GM21526 (cell line): ENCODE results near the gene TRAFD1.
"Not testable (repeated sequence)": the region's sequence is repeated elsewhere in the genome, so short reads cannot be mapped to it uniquely, and the experiment has no call there.

ENCODE experiments used
- ATAC-seq: cut with Tn5 transposase; IDR thresholded peaks from one replicate; pipeline ENCODE4 v1.9.1; 2021; ENCODE audit warnings: moderate library complexity; ENCODE audit not compliant: unreplicated experiment, low FRiP score

TRAFD1 gene, protein sequence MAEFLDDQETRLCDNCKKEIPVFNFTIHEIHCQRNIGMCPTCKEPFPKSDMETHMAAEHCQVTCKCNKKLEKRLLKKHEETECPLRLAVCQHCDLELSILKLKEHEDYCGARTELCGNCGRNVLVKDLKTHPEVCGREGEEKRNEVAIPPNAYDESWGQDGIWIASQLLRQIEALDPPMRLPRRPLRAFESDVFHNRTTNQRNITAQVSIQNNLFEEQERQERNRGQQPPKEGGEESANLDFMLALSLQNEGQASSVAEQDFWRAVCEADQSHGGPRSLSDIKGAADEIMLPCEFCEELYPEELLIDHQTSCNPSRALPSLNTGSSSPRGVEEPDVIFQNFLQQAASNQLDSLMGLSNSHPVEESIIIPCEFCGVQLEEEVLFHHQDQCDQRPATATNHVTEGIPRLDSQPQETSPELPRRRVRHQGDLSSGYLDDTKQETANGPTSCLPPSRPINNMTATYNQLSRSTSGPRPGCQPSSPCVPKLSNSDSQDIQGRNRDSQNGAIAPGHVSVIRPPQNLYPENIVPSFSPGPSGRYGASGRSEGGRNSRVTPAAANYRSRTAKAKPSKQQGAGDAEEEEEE

DNA sequence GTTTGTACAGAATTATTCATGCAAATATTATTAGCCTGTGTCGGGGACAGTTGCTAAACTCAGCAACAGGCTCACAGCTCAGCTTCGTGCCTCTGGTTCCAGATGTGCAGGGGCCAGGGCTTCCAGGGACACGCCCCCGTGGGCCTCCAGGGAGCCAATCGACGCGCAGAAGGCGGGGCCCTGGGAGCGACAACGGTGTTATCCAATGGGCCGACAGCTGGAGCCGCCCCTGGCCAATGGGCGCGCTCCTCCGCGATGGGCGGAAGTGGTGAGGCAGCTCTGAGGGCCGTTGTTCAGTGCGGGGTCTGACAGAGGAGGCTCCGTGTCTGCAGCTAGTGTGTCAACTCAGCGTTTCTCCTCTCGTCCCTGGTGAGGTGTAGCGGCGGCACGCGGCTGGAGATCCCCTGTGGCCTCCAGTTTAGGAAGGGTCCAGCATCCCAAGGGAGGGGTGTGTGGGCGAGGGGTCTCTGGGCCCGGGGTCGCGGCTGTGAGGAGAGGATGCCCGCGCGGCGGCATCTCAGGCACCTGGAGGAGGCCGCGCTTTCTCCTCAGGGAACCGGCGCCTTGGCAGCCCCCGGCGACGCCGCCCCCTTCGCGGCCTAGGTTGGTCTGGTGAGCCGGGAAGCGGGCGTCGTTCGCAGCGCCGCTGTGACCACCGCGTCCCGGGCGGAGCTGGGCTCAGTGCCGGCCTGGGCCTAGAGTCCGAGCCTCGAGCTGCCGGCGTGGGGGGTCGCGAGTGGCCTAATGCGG lies at the start of gene TRAFD1:
Gene TRAFD1 (plus strand): TSS at position 311 of the 750 bp plus-strand sequence. CDS start 4,963 bp downstream, outside the sequence.
- peak; percentile 90 for ATAC-seq

DNA sequence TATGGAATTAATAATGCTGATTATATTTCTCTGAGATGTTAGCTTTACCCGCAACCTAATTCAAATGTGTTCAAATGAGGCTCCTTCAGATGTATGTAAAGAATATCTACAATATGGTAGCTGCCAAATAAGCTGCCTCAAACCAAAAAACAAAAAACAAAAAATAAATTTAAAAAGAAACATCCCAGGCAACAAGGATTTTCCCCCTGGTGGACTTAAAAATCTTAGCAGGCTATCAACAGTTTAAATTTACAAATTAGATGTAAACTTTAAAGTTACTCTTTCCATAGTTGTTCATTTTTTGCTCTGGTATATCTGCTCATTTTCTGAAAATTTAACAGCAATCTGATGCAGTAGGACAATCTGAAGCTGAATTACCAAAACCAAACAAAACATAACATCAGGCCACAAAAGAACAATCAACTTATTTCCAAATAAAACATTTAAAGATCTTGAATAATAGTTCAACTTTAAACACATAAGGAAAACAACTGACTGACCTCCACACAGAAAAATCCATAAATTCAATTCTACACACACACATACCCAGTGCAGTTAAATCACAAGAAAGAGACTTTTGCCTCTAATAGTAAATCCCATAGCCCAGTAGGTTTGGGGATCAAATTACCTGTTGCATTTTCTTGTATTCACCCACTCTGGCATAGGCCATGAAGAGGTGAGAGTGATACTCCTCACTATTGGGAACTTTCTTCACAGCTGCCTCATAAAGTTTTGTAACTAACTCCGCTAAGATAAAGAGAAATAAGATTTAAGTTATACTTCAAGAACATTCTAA lies 38.1 kb upstream of the TRAFD1 start:
- no peak for ATAC-seq

GRCh38 chr12:112087851-112088250 lies 37.5 kb upstream of the TRAFD1 start:
- ATAC-seq, result no peak

DNA sequence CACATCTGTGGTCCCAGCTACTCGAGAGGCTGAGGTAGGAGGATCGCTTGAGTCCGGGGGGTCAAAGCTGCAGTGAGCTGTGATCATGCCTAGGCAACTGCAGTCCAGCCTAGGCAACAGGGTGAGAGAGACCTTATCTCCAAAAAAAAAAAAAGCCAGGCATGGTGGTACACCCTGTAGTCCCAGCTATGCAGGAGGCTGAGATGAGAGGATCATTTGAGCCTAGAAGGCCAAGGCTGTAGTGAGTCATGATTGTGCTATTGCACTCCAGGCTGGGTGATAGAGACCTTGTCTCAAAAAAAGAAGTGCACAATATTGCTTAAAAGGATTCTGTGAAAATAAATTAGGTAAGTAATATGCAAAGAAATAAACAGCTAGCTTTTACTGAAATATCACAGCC lies 33.8 kb upstream of the TRAFD1 start:
- ATAC-seq, result no peak

GRCh38 chr12:112096070-112096469 lies 29.3 kb upstream of the TRAFD1 start:
- ATAC-seq, result no peak

- no peak for ATAC-seq
These were observed 28.7 kb upstream of the TRAFD1 start for GRCh38 chr12:112096667-112097066.

DNA sequence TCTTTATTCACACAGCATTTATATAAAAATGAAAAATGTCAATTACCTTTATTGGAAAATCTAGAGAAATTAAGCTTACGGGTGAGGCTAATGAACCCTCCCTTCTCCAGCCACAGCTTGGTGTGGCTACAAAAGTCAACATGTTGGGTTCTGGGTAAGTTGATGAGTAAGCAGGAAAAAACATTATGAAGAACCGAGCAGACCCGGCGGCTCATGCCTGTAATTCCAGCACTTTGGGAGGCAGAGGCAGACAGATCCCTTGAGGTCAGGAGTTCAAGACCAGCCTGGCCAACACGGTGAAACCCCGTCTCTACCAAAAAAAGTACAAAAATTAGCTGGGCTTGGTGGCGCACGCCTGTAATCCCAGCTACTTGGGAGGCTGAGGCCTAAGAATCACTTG lies 27.7 kb upstream of the TRAFD1 start:
- ATAC-seq, result no peak

DNA sequence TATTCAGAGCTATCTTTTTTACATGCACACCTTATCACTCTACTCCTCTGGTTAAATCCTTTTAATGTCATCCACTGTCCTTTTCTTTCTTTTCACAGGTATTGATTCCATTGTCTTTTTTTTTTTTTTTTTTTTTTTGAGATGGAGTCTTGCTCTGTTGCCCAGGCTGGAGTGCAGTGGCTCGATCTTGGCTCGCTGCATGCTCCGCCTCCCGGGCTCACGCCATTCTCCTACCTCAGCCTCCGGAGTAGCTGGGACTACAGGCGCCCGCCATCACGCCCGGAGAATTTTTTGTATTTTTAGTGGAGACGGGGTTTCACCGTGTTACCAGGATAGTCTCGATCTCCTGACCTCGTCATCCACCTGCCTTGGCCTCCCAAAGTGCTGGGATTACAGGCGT lies 24.9 kb upstream of the TRAFD1 start:
- ATAC-seq, result not testable (repeated sequence)

- no peak for ATAC-seq
These were observed 23.2 kb upstream of the TRAFD1 start for GRCh38 chr12:112102127-112102526.

- ATAC-seq, result not testable (repeated sequence)
These were observed 22.6 kb upstream of the TRAFD1 start for GRCh38 chr12:112102746-112103145.

DNA sequence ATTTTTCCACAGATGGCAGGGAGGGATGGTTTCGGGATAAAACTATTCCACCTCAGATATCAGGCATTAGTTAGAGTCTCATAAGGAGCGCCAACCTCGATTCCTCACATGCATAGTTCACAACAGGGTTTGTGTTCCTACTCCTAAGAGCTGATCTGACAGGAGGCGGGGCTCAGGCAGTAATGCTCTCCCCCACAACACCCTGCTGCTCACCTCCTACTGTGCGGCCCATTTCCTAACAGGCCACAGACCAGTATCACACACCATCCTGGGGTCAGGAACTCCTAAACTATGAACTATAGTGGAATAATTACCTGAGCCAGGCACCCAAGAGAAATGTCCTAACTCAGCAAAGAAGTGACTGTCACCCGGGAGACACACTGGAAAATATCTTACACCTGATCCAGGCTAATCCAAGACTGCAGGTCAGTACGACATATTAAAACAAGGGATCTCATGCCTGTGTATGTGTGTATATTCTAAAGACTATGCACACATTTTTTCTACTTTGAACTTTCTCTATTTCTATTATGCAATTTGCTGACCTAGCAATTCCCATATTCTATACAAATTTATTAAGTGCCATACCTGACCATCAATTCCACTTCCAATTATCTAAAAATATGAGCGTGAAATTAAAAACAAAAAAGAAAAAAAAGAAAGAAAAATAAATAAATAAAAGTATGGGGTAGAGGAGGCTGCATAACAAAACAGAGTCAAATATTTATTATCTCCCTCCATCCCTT lies 21.4 kb upstream of the TRAFD1 start:
- no peak for ATAC-seq

- ATAC-seq, result no peak
These were observed 19.5 kb upstream of the TRAFD1 start for GRCh38 chr12:112105891-112106290.

DNA sequence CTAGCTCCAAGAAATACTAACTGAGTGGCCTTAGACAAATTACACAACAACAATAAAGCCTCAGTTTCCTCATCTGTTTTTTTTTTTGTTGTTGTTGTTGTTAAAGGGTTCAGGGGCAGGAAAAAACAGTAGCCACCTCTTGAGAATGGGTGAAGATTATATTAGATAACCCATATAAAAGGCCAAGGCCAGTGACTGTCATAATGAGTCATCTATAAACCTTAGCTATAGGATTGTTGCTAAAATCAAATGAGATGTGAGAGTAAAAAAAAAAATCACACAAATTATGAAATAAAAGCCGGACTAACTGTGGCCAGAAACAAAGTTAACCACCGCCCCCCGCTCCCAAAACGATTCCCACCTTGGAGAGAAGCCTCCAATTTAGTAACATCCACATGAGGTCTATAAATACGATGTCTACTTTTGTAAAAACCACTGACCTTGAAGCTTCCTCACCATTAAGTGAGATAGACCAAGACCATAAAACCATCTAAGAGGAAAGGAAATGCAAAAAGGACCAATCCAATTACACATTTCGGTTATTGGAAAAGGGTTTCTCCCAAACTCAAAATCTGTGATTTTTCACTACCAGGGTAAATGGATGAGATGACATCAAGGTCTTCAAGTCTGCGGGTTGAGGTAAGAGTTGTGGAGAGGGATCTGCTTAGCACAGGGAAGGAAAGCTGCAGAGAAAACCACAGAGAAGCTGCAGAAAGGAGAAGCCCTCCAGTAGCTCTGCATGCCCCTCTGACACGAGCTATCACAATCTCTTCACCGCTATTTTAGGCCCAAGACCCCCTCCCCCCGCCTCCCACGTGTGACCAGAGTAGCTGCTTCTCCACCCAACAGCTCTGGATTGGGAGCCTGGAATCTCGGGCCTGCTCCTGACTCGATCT lies 17.8 kb upstream of the TRAFD1 start:
- ATAC-seq, result no peak

DNA sequence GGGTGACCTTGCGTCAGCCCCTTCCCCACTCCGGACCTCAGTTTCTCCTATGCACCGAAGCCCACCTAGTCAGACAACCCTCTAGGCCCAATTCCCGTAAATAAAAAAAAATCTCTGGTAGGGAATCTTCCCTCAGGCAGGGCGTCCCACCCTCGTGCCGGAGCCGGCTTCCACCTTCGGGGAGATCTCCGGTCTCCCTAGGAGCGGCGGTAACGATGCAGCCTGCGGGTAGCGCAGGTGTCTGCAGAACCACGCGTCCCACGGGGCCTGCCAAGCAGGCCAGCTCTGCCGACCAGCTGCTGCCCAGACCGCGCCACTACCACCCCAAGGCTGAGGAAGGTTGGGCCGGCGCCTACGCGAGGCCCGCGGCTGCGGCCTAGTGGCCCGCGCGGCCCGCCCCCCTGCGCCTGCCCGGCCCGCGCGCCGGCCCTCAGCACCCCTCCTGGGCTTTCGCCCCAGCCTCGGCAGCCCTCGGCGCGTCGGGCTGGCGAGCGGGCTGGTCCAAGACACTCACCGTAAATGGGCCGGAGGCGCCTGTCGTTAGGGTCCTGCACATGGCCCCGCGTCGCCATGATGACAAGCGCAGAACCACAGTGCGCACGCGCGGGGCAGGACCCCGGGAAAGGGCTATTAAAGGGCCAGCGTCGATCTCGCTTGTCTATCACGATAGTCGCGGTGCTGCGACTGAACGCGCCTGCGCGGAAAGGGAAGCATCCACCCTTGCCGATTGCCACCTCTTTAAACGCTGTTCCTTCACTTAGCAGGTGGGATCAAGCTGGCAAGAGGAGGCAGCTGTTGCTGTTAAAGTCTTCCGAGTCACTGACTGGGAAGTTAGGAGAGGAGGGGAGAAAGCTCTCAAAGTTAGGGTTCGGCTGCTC lies 16.9 kb upstream of the TRAFD1 start, which contains the start of gene NAA25:
Gene NAA25 (minus strand): TSS at position 582 of the 878 bp plus-strand sequence. CDS start 10 bp downstream, at position 572.
- ATAC-seq, result no peak

DNA sequence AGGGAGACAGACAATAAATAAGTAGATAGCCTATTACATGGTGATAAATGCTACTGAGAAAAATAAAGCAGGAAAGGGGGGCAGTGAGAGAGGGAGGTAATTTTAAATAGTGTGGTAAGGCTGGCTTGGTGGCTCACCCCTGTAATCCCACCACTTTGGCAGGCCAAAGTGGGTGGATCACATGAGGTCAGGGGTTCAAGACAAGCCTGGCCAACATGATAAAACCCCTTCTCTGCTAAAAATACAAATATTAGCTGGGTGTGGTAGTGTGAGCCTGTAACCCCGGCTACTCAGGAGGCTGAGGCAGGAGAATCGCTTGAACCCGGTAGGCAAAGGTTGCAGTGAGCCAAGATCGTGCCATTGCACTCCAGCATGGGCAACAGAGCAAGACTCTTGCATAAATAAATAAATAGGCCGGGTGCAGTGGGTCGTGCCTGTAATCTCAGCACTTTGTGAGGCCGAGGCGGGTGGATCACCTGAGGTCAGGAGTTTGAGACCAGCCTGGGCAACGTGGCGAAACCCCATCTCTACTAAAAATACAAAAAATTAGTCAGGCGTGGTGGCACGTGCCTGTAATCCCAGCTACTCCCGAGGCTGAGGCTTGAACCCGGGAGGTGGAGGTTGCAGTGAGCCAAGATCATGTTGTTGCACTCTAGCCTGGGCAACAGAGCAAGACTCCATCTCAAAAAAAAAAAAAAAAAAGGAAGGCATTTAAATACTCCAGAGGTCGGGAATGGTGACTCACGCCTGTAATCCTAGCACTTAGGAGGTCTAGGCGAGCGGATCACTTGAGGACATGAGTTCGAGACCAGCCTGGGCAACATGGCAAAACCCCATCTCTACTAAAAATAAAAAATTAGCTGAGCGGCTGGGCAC lies 14.3 kb upstream of the TRAFD1 start:
- ATAC-seq, result not testable (repeated sequence)

GRCh38 chr12:112111931-112112330 lies 13.4 kb upstream of the TRAFD1 start:
- no peak for ATAC-seq
